H9 (cell line): ENCODE data around the gene LBHD2. TPM values are rescaled to one million over a fixed set of nuclear protein-coding genes. Genes with fewer than 3 reads are reported as not detected.

Source experiments
- DNase-seq: peaks from one replicate; pipeline ENCODE4 v3.0.0-alpha.2; 2017
- H2AFZ ChIP-seq: one replicate; pipeline ENCODE4 v1.6.1; 2013; ENCODE audit warnings: mild to moderate bottlenecking, low read length, control low read depth, moderate library complexity
- H2AK5ac ChIP-seq: 2 replicates; pipeline ENCODE4 v1.6.1; 2013; ENCODE audit warnings: low read length, control low read depth, mixed read lengths; ENCODE audit not compliant: insufficient read length
- H2BK120ac ChIP-seq: one replicate; pipeline ENCODE4 v1.6.1; 2013; ENCODE audit warnings: low read depth, mild to moderate bottlenecking, low read length, control low read depth, inconsistent platforms; ENCODE audit not compliant: poor library complexity, severe bottlenecking
- H2BK12ac ChIP-seq: 2 replicates; pipeline ENCODE4 v1.6.1; 2013; ENCODE audit warnings: low read length, control low read depth, mixed read lengths, low read depth; ENCODE audit not compliant: insufficient read length
- H2BK15ac ChIP-seq: 2 replicates; pipeline ENCODE4 v1.6.1; 2013; ENCODE audit warnings: low read depth, low read length, control low read depth
- H2BK20ac ChIP-seq: one replicate; pipeline ENCODE4 v1.6.1; 2013; ENCODE audit warnings: low read depth, mild to moderate bottlenecking, low read length, control low read depth, inconsistent platforms; ENCODE audit not compliant: poor library complexity, severe bottlenecking
- H2BK5ac ChIP-seq: 2 replicates; pipeline ENCODE4 v1.6.1; 2013; ENCODE audit warnings: low read length, control low read depth, mixed read lengths; ENCODE audit not compliant: insufficient read length
- H3K14ac ChIP-seq: 2 replicates; pipeline ENCODE4 v1.6.1; 2013; ENCODE audit warnings: low read length, control low read depth; ENCODE audit not compliant: insufficient read depth
- H3K18ac ChIP-seq: 2 replicates; pipeline ENCODE4 v1.6.1; 2013; ENCODE audit warnings: low read depth, mild to moderate bottlenecking, mixed read lengths, low read length, control low read depth; ENCODE audit not compliant: insufficient read length
- H3K23ac ChIP-seq: 2 replicates; pipeline ENCODE4 v1.6.1; 2013; ENCODE audit warnings: low read length, control low read depth, mixed read lengths, low read depth; ENCODE audit not compliant: insufficient read length
- H3K23me2 ChIP-seq: 2 replicates; pipeline ENCODE4 v1.6.1; 2013; ENCODE audit warnings: low read depth, mild to moderate bottlenecking, mixed read lengths, low read length, control low read depth; ENCODE audit not compliant: insufficient read length, poor library complexity, severe bottlenecking
- H3K27ac ChIP-seq: 2 replicates; pipeline ENCODE4 v1.5.1; 2013; ENCODE audit warnings: low read length, control low read depth, mixed read lengths, low read depth; ENCODE audit not compliant: insufficient read length
- H3K27me3 ChIP-seq: 2 replicates; pipeline ENCODE4 v1.6.1; 2013; ENCODE audit warnings: low read length, control low read depth, inconsistent platforms; ENCODE audit not compliant: insufficient read depth
- H3K4ac ChIP-seq: 2 replicates; pipeline ENCODE4 v1.6.1; 2013; ENCODE audit warnings: low read depth, mild to moderate bottlenecking, control low read depth, inconsistent platforms, low read length, moderate library complexity
- H3K4me1 ChIP-seq: 2 replicates; pipeline ENCODE4 v1.6.1; 2013; ENCODE audit warnings: low read length, control low read depth, inconsistent platforms; ENCODE audit not compliant: insufficient read depth
- H3K4me2 ChIP-seq: 2 replicates; pipeline ENCODE4 v1.6.1; 2013; ENCODE audit warnings: low read length, control low read depth, mixed read lengths; ENCODE audit not compliant: insufficient read length, insufficient read depth
- H3K56ac ChIP-seq: 2 replicates; pipeline ENCODE4 v1.6.1; 2013; ENCODE audit warnings: low read depth, mild to moderate bottlenecking, mixed read lengths, low read length, control low read depth; ENCODE audit not compliant: insufficient read length
- H3K79me1 ChIP-seq: 2 replicates; pipeline ENCODE4 v1.6.1; 2013; ENCODE audit warnings: low read depth, mild to moderate bottlenecking, moderate library complexity, low read length, control low read depth, inconsistent platforms; ENCODE audit not compliant: insufficient read depth, poor library complexity, severe bottlenecking
- H3K79me2 ChIP-seq: 2 replicates; pipeline ENCODE4 v1.6.1; 2013; ENCODE audit warnings: low read length, control low read depth, inconsistent platforms; ENCODE audit not compliant: insufficient read depth
- H3K9ac ChIP-seq: 2 replicates; pipeline ENCODE4 v1.6.1; 2013; ENCODE audit warnings: low read length, control low read depth, mixed read lengths; ENCODE audit not compliant: insufficient read length; ENCODE audit errors: extremely low read depth
- H3K9me3 ChIP-seq: one replicate; pipeline ENCODE4 v1.6.1; 2013; ENCODE audit warnings: low read depth, low read length, inconsistent platforms; ENCODE audit not compliant: control insufficient read depth
- H3T11ph ChIP-seq: one replicate; pipeline ENCODE4 v1.6.1; 2013; ENCODE audit warnings: mild to moderate bottlenecking, low read length, control low read depth, inconsistent platforms
- H4K20me1 ChIP-seq: one replicate; pipeline ENCODE4 v1.6.1; 2013; ENCODE audit not compliant: control insufficient read depth, insufficient read length, insufficient read depth
- H4K5ac ChIP-seq: 2 replicates; pipeline ENCODE4 v1.6.1; 2013; ENCODE audit warnings: low read depth, mild to moderate bottlenecking, mixed read lengths, low read length, control low read depth; ENCODE audit not compliant: insufficient read length
- H4K8ac ChIP-seq: replicated peaks from 2 replicates; pipeline ENCODE4 v1.6.1; 2013; ENCODE audit warnings: low read length, control low read depth, mixed read lengths, low read depth; ENCODE audit not compliant: insufficient read length
- H4K91ac ChIP-seq: 2 replicates; pipeline ENCODE4 v1.6.1; 2013; ENCODE audit warnings: low read depth, mild to moderate bottlenecking, moderate library complexity, mixed read lengths, low read length, control low read depth; ENCODE audit not compliant: insufficient read length
- H3K27ac Mint-ChIP-seq, 3 experiments: 2 replicates in 2 of 3; 3 replicates in 1 of 3; pipeline ENCODE4 v1.8.0; 2020 to 2021; ENCODE audit warnings: mixed read lengths in 3 of 3, mild to moderate bottlenecking in 1 of 3, moderate library complexity in 1 of 3
- H3K27me3 Mint-ChIP-seq: 2 replicates; pipeline ENCODE4 v1.8.0; 2021; ENCODE audit warnings: low read depth, mild to moderate bottlenecking, moderate library complexity, mixed read lengths
- H3K36me3 Mint-ChIP-seq, 3 experiments: 2 replicates in 2 of 3; 3 replicates in 1 of 3; pipeline ENCODE4 v1.8.0; 2020 to 2021; ENCODE audit warnings: low read depth in 3 of 3, mixed read lengths in 3 of 3; ENCODE audit not compliant: insufficient read depth in 1 of 3
- H3K4me1 Mint-ChIP-seq, 2 experiments: 2 replicates each; pipeline ENCODE4 v1.8.0; 2020; ENCODE audit warnings: mixed read lengths in 2 of 2
- H3K4me3 Mint-ChIP-seq, 2 experiments: 2 replicates in 1 of 2; 3 replicates in 1 of 2; pipeline ENCODE4 v1.8.0; 2020 to 2021; ENCODE audit warnings: mild to moderate bottlenecking in 2 of 2, mixed read lengths in 2 of 2, moderate library complexity in 1 of 2
- H3K9me3 Mint-ChIP-seq, 2 experiments: 2 replicates in 1 of 2; 3 replicates in 1 of 2; pipeline ENCODE4 v1.8.0; 2020; ENCODE audit warnings: mild to moderate bottlenecking in 2 of 2, mixed read lengths in 2 of 2, moderate library complexity in 1 of 2
- WGBS: extraction: QIAGEN DNeasy Blood & Tissue Kit; methylation state at CpG from one replicate; pipeline ENCODE4 v1.1.7; 2013; ENCODE audit warnings: missing lambda C conversion rate, low lambda C conversion rate, mixed read lengths; ENCODE audit not compliant: insufficient read length; ENCODE audit errors: extremely low coverage; 5-methylcytosine and 5-hydroxymethylcytosine counted together
- total RNA-seq: library from RNA; stranded (reverse); gene quantifications from 2 replicates; pipeline ENCODE4 v1.2.1, GENCODE V29; 2021
- TF ChIP-seq, protein P1 (sequence below): fragments of 200-600 bp; sonication (generic); conservative IDR thresholded peaks from 3 replicates; pipeline ENCODE4 v1.8.0; 2021; ENCODE audit warnings: antibody characterized with exemption, mild to moderate bottlenecking

Gene LBHD2
- total RNA-seq, 1 experiment from 2014 or later: not detected

DNA sequence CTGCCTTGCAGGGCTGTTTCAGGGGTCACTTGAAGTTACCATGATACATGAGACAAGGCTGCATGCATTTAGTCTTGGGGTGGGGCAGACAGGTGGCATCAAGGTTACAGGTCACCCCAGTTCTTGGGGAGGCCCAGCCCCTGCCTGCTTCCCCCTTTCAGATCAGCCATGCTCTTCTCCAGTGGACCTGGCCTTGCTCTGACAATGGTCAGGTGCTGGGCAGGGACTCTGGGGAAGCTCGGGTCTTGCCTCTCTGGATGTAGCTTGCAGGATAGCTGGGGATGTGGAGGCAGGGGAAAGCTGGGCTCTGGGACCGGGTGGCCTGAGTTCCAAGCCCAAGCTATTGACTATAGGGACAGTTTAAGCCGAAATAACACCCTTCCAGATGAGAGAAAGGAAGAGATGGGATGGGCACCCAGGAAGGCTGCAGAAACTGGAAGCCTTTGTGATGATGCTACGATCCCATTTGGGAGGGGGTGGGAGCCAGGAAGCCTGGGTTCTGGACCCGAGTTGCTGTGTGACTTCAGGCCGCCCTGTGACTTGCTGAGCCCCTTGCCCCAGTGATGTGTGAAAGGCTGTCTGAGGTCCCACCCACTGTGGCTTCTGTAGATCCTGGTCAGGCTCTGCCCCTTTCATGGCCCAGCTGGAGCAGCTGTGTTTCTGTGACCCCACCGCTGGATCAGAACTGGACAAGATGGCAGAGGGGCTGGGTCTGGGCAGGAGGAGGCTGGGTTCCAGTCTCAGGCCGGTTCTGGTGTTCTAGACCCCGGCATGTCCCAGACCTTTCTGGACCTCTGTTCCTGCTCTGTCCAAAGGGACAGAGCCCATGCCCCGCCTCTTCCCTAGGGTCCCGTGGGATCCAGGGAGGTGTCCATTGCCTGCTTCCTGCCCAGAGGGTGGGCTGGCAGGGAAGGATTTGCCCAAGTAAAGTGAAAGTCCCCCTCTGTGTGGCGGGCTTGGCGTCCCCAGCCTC is 41.4 kb downstream of the LBHD2 start:
- Histone ChIP-seq H2AK5ac (no peak overlapping the region), H3K4ac (no peak overlapping the region), H3K79me2 (no peaks in the 10 kb centered on the region), H2AFZ (no peak overlapping the region), H2BK5ac (no peak overlapping the region), H3K4me2 (no peak overlapping the region), H3K18ac (no peak overlapping the region), H4K20me1 (peaks cover 9% of the 10 kb centered on the region), H3T11ph (no peak overlapping the region), H4K8ac (no peak overlapping the region), H4K91ac (no peak overlapping the region), H3K9ac (no peak overlapping the region), H3K23me2 (no peaks in the 10 kb centered on the region), H3K56ac (no peak overlapping the region), H2BK20ac (no peak overlapping the region), H4K5ac (no peak overlapping the region), H3K27me3 (no peaks in the 10 kb centered on the region), H2BK120ac (no peak overlapping the region), H3K79me1 (no peaks in the 10 kb centered on the region), H3K14ac (no peak overlapping the region), H3K27ac (no peak overlapping the region), H2BK12ac (no peak overlapping the region), H3K4me1 (peaks cover 4% of the 10 kb centered on the region; the same call in 1 of the 2 replicates), H2BK15ac (no peak overlapping the region), H3K23ac (no peak overlapping the region), H3K9me3 (no peaks in the 10 kb centered on the region)
- WGBS: no CpG with 5 or more reads among the region's 13 CpGs
- Mint-ChIP-seq H3K4me3 (peak overlapping the region in 1 of 2 experiments; percentile 28; a peak in 1 of 5 replicates), H3K36me3 (peaks cover 0 to 5% (median 0%) of the 10 kb centered on the region in 3 experiments; a peak in 4 of 7 replicates), H3K27ac (no peak overlapping the region), H3K27me3 (peaks cover 41% of the 10 kb centered on the region), H3K9me3 (no peaks in the 10 kb centered on the region), H3K4me1 (peaks cover 18 to 25% of the 10 kb centered on the region in 2 experiments)
- no peak for DNase-seq
- TF ChIP-seq, protein P1, sequence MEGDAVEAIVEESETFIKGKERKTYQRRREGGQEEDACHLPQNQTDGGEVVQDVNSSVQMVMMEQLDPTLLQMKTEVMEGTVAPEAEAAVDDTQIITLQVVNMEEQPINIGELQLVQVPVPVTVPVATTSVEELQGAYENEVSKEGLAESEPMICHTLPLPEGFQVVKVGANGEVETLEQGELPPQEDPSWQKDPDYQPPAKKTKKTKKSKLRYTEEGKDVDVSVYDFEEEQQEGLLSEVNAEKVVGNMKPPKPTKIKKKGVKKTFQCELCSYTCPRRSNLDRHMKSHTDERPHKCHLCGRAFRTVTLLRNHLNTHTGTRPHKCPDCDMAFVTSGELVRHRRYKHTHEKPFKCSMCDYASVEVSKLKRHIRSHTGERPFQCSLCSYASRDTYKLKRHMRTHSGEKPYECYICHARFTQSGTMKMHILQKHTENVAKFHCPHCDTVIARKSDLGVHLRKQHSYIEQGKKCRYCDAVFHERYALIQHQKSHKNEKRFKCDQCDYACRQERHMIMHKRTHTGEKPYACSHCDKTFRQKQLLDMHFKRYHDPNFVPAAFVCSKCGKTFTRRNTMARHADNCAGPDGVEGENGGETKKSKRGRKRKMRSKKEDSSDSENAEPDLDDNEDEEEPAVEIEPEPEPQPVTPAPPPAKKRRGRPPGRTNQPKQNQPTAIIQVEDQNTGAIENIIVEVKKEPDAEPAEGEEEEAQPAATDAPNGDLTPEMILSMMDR: no peak
